Gastrocnemius medialis (tissue), 4 donors: ENCODE data around the gene VPS9D1.

ENCODE experiments used
- CTCF ChIP-seq, 5 experiments: fragments of 450-650 bp in 3 of 5; fragments of 200-600 bp in 2 of 5; sonication (generic) in 2 of 5; IDR thresholded peaks in 4 of 5; conservative IDR thresholded peaks in 1 of 5; 1 replicate in 4 of 5; 2 replicates in 1 of 5; pipeline ENCODE4 v1.5.1; 2016 to 2019; ENCODE audit warnings: antibody characterized with exemption in 5 of 5, mild to moderate bottlenecking in 3 of 5, moderate library complexity in 3 of 5
- POLR2A ChIP-seq, 2 donors: fragments of 450-650 bp; IDR thresholded peaks; one replicate each; pipeline ENCODE4 v1.6.1; 2017; ENCODE audit warnings: antibody characterized with exemption in 2 of 2, mild to moderate bottlenecking in 2 of 2, moderate library complexity in 2 of 2

DNA sequence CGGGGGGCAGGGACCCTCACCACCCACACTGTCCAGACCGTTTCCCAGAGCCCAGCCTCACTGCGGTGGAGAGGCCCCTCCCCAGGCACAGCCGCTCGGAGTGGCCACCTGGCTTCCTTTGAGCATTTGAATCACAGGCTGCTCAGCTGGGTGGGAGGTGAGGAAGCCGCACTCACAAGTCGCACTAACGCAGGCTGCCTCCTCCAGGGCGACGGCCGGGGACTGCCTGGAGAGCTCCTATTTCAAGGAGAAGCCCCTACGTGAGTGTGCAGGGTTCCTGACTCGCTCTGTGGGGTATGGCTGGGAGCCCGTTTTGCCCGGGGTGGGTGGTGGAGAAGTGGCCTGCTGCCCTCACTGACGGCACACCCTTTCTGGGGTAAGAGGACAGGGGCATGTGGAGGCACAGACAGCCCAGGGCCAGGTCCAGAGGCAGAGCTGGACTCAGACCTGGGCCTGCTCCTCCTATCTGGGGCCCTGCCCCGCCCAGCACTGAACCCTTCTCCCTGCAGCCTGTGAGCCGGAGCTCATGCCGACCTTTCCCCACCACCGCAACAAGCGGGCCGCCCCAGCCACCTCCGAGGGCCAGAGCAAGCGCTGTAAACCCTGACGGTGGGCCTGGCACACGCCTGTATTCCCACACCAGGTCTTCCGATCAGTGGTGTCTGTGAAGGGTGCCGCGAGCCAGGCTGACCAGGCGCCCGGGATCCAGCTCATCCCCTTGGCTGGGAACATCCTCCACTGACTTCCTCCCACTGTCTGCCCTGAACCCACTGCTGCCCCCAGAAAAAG, 25.4 kb downstream of the VPS9D1 start:
- TF ChIP-seq CTCF (IDR thresholded peaks at IDR 0.05 in 4 of 5, conservative IDR thresholded peaks at IDR 0.05 in 1 of 5) (no peak), POLR2A (IDR thresholded peaks at IDR 0.05) (no peak)
